ENCODE measurements around the gene POLR2H. TPM values are rescaled to one million over a fixed set of nuclear protein-coding genes. Genes with fewer than 3 reads are reported as not detected.

POLR2H gene
- total RNA-seq, 4 donors from 2014 or later, result 74.4 to 206 (median 146) TPM

DNA sequence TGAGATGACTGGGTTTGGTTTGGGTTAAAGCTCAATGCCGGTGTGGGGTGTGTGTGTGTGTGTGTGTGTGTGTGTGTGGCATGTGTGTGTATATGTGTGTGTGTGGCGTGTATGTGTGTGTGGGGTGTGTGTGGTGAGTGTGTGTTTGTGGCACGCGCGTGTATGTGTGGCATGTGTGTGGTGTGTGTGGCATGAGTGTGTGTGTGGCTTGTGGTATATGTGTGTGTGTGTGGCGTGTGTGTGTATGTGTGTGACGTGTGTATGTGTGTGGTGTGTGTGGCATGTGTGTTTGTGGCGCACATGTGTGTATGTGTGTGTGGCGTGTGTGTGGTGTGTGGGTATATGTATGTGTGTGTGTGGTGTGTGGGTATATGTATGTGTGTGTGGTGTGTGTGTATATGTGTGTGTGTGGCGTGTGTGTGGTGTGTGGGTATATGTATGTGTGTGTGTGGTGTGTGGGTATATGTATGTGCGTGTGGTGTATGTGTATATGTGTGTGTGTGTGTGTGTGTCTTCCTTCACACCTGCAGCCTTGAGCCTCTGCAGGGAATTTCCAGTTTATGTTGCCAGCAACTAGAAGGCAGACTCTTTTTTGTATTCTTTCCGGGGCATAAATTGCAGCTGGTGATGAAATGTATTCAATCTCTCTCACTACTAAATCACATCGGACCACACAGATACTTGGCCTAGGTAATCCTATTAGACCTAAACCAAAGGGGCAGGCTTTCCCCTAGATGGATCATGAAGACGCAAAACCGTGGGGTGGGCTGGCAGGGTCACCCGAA lies 53.1 kb downstream of the POLR2H start:
- in situ Hi-C loops (cut with MboI; ENCODE audit: low pct_ligation_motif_present in 1 of 4, low pct_unique_long_range_greater_than_20kb in 1 of 4, low sequenced_read_pairs in 3 of 4), result loop anchor here in 1 of 4 donors (25.0 kb wide), 1 partner anchor 123 kb away; no protein-coding TSS in a partner anchor
- Histone ChIP-seq H3K4me1 (no peaks in the 10 kb centered on the region), H3K36me3 (no peaks in the 10 kb centered on the region), H3K27ac (no peak overlapping the region), H3K27me3 (no peaks in the 10 kb centered on the region), H3K9me3 (no peaks in the 10 kb centered on the region), H3K4me3 (no peak overlapping the region)
- intact Hi-C loops (cut with DNase I; ENCODE audit: low total_unique reads), result no loop called here
- WGBS, 2 donors (ENCODE audit: low coverage in 1 of 2), result 82 to 83% methylated on average over 8 to 16 of the region's 16 CpGs
- no peak for DNase-seq
- no peak for TF ChIP-seq EP300 (IDR thresholded peaks at IDR 0.05; ENCODE audit: low read depth)
- TF ChIP-seq CTCF (IDR thresholded peaks at IDR 0.05), result no peak
- no peak for TF ChIP-seq POLR2A (IDR thresholded peaks at IDR 0.05)
- TF ChIP-seq POLR2AphosphoS5 (IDR thresholded peaks at IDR 0.05), result no peak

GRCh38 chr3:184415203-184415490 lies 53.6 kb downstream of the POLR2H start:
- WGBS, 2 donors (ENCODE audit: low coverage in 1 of 2), result 75 to 83% methylated on average over 2 to 4 of the region's 4 CpGs
- Histone ChIP-seq H3K4me1 (no peaks in the 10 kb centered on the region), H3K4me3 (no peak overlapping the region), H3K27ac (no peak overlapping the region), H3K36me3 (no peaks in the 10 kb centered on the region), H3K27me3 (no peaks in the 10 kb centered on the region), H3K9me3 (no peaks in the 10 kb centered on the region)
- intact Hi-C loops (cut with DNase I; ENCODE audit: low total_unique reads), result no loop called here
- no peak for DNase-seq
- TF ChIP-seq POLR2AphosphoS5 (IDR thresholded peaks at IDR 0.05), result no peak
- TF ChIP-seq EP300 (IDR thresholded peaks at IDR 0.05; ENCODE audit: low read depth), result no peak
- no peak for TF ChIP-seq POLR2A (IDR thresholded peaks at IDR 0.05)
- no peak for TF ChIP-seq CTCF (IDR thresholded peaks at IDR 0.05)
- in situ Hi-C loops (cut with MboI; ENCODE audit: low pct_ligation_motif_present in 1 of 4, low pct_unique_long_range_greater_than_20kb in 1 of 4, low sequenced_read_pairs in 3 of 4), result loop anchor here in 1 of 4 donors (25.0 kb wide), 1 partner anchor 122 kb away; no protein-coding TSS in a partner anchor

DNA sequence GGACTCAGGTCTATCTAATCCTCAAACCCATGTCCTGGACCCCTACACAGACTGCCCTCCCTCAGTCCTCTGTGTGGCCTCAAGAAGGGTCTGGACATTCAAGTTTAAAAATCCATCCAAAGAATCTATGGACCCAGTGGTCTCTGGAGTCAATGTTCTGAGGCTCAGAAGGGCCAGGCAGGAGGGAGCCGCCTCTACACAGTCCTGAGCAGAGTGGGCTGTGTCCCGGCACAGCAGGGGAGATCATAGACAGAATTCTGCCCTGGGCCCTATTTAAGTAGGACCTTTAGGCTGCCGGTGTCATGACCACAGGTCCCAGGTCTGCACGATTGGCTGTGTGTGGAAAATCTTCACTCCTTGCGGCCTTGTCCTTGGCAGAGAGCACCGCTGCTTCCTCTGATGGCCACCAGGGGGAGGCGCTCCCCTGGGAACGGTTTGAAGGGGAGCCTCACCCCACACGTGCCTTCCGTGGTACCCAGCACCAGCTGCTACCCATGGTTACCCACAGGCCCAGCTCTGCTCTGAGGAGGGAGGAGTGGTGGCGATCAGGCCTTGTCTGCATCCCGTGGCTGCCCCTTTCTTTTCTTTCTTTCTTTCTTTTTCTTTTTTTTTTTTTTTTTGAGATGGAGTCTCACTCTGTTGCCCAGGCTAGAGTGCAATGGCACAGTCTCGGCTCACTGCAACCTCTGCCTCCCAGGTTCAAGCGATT lies 56.3 kb downstream of the POLR2H start:
- WGBS, 2 donors (ENCODE audit: low coverage in 1 of 2), result 15% methylated on average over 13 of the region's 14 CpGs; no CpG with 5 or more reads in 1 of the 2 donors
- in situ Hi-C loops (cut with MboI; ENCODE audit: low pct_ligation_motif_present in 1 of 4, low pct_unique_long_range_greater_than_20kb in 1 of 4, low sequenced_read_pairs in 3 of 4) (loop anchor here in 1 of 4 donors (25.0 kb wide), 1 partner anchor 120 kb away; no protein-coding TSS in a partner anchor), intact Hi-C loops (cut with DNase I; ENCODE audit: low total_unique reads) (no loop called here)
- Histone ChIP-seq H3K9me3 (no peaks in the 10 kb centered on the region), H3K27ac (no peak overlapping the region), H3K4me3 (no peak overlapping the region), H3K27me3 (no peaks in the 10 kb centered on the region), H3K4me1 (no peaks in the 10 kb centered on the region), H3K36me3 (no peaks in the 10 kb centered on the region)
- DNase-seq, result peak; percentile 76
- TF ChIP-seq EP300 (IDR thresholded peaks at IDR 0.05; ENCODE audit: low read depth) (no peak), CTCF (IDR thresholded peaks at IDR 0.05) (peak; percentile 76 to 90 (median 88)), POLR2A (IDR thresholded peaks at IDR 0.05) (no peak), POLR2AphosphoS5 (IDR thresholded peaks at IDR 0.05) (no peak)

Small RNAs within 50 kb of the gene (small RNA-seq; reads per million reads assigned to genes)
- gene SNORD66, result 1,632 to 2,666 (median 2,359) reads per million in 4 donors

Other genes with a start within 250 kb of the POLR2H start
- 10 to 100 TPM; 45.1 to 49.7 (median 48.1) TPM for gene EIF2B5, start 226.4 kb upstream of the POLR2H start, total RNA-seq
- 100 to 1,000 TPM in 1 of 4 donors, 10 to 100 TPM in 3; 54.1 to 174 (median 65.7) TPM for gene DVL3, start 206.3 kb upstream of the POLR2H start, total RNA-seq
- gene AP2M1, start 186.9 kb upstream of the POLR2H start, total RNA-seq, result 100 to 1,000 TPM; 153 to 318 (median 182) TPM
- gene ABCF3, start 175.5 kb upstream of the POLR2H start, total RNA-seq, result 100 to 1,000 TPM in 2 of 4 donors, 10 to 100 TPM in 2; 58.6 to 286 (median 133) TPM
- gene VWA5B2, start 132.1 kb upstream of the POLR2H start, total RNA-seq, result 1 to 10 TPM in 2 of 4 donors, under 1 TPM in 1, not detected in 1; 0.95 to 5.0 (median 1.4) TPM
- gene ALG3, start 112.7 kb upstream of the POLR2H start, total RNA-seq, result 10 to 100 TPM; 37.3 to 67.3 (median 52.2) TPM
- gene EEF1AKMT4, start 112.0 kb upstream of the POLR2H start, total RNA-seq, result 1 to 10 TPM in 3 of 4 donors, not detected in 1; 4.0 to 7.3 (median 5.9) TPM
- not detected for gene CAMK2N2, start 100.2 kb upstream of the POLR2H start, total RNA-seq
- gene ECE2, start 85.7 kb upstream of the POLR2H start, total RNA-seq, result not detected
- 100 to 1,000 TPM in 3 of 4 donors, 10 to 100 TPM in 1; 63.6 to 234 (median 195) TPM for gene PSMD2, start 62.5 kb upstream of the POLR2H start, total RNA-seq
- gene EIF4G1, start 47.1 kb upstream of the POLR2H start, total RNA-seq, result 100 to 1,000 TPM; 135 to 453 (median 217) TPM
- gene FAM131A, start 24.1 kb upstream of the POLR2H start, total RNA-seq, result 10 to 100 TPM; 18.5 to 41.1 (median 28.8) TPM
- 100 to 1,000 TPM in 1 of 4 donors, 10 to 100 TPM in 3; 13.7 to 246 (median 73.1) TPM for gene CLCN2, start 105 bp upstream of the POLR2H start, total RNA-seq
- not detected for gene THPO, start 16.5 kb downstream of the POLR2H start, total RNA-seq
- gene CHRD, start 18.3 kb downstream of the POLR2H start, total RNA-seq, result 1 to 10 TPM; 1.9 to 7.0 (median 4.5) TPM
- 10 to 100 TPM in 1 of 4 donors, 1 to 10 TPM in 3; 4.1 to 17.7 (median 6.7) TPM for gene EPHB3, start 200.1 kb downstream of the POLR2H start, total RNA-seq

Measured in transverse colon (tissue), 4 donors.